Measurements from ENCODE around the gene CNTN5. TPM values are rescaled to one million over a fixed set of nuclear protein-coding genes. Genes with fewer than 3 reads are reported as not detected.

CNTN5 gene
- total RNA-seq, 1 donor from 2014 or later, result 0.15 TPM

DNA sequence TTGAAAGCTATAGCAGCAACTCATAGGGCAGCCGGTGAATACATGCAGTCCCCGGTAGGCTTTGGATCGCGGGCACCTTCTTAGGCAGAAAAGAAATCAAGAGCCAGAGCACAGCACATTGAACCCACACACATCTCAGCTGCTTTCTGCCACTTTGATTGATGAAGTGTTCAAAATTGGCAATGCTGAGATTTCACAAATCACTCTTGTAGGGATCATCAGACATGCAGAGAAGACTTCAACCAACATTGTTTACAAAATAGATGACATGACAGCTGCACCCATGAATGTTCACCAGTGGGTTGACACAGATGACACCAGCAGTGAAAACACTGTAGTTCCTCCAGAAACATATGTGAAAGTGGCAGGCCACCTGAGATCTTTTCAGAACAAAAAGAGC lies 1316.1 kb downstream of the CNTN5 start:
- TF ChIP-seq, protein P1, sequence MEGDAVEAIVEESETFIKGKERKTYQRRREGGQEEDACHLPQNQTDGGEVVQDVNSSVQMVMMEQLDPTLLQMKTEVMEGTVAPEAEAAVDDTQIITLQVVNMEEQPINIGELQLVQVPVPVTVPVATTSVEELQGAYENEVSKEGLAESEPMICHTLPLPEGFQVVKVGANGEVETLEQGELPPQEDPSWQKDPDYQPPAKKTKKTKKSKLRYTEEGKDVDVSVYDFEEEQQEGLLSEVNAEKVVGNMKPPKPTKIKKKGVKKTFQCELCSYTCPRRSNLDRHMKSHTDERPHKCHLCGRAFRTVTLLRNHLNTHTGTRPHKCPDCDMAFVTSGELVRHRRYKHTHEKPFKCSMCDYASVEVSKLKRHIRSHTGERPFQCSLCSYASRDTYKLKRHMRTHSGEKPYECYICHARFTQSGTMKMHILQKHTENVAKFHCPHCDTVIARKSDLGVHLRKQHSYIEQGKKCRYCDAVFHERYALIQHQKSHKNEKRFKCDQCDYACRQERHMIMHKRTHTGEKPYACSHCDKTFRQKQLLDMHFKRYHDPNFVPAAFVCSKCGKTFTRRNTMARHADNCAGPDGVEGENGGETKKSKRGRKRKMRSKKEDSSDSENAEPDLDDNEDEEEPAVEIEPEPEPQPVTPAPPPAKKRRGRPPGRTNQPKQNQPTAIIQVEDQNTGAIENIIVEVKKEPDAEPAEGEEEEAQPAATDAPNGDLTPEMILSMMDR (IDR thresholded peaks at IDR 0.05; ENCODE audit: unreplicated experiment), result no peak
- Mint-ChIP-seq H3K27me3 (ENCODE audit: unreplicated experiment) (no peaks in the 10 kb centered on the region), H3K4me3 (ENCODE audit: unreplicated experiment) (no peak overlapping the region), H3K4me1 (ENCODE audit: unreplicated experiment) (no peaks in the 10 kb centered on the region), H3K36me3 (ENCODE audit: low read depth, unreplicated experiment) (peaks cover 4% of the 10 kb centered on the region), H3K27ac (ENCODE audit: unreplicated experiment) (no peak overlapping the region), H3K9me3 (ENCODE audit: unreplicated experiment) (no peaks in the 10 kb centered on the region)
- no peak for DNase-seq (ENCODE audit: low spot score)

DNA sequence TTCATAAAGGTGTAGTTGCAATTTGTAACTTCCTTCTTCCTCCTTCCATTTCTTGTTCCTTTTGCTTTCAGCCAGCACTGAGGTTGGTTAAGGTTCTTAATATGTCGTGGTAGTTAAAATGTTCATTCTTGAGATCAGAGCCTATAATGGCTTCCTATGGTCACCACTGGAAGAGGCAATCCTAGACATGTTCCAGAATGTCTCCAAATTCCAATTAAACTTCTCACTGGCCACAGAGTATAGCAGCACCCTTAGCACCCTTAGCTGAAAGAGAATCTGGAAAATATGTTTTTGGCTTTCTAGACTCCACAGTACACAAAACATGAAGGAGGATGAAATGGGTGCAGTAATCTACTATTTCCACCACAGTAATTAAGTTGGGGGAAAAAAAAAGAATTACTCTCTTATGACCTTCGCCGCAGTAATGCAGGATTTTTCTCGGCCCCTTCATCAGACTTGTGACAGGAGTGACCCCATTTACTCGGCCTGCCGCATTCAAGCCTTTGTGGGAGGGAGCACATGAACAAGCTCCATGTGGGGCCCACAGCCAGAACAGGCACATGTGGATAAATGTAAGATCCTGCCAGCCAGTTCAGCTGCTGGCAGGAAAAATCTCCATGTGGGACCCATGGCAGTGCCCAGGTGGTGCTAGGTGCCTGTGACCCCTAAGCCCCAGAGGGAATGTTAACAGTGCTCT lies 1317.5 kb downstream of the CNTN5 start:
- no peak for DNase-seq (ENCODE audit: low spot score)
- Mint-ChIP-seq H3K36me3 (ENCODE audit: low read depth, unreplicated experiment) (peaks cover 4% of the 10 kb centered on the region), H3K9me3 (ENCODE audit: unreplicated experiment) (no peaks in the 10 kb centered on the region), H3K27ac (ENCODE audit: unreplicated experiment) (no peak overlapping the region), H3K27me3 (ENCODE audit: unreplicated experiment) (no peaks in the 10 kb centered on the region), H3K4me3 (ENCODE audit: unreplicated experiment) (no peak overlapping the region), H3K4me1 (ENCODE audit: unreplicated experiment) (no peaks in the 10 kb centered on the region)
- TF ChIP-seq, protein P1 (IDR thresholded peaks at IDR 0.05; ENCODE audit: unreplicated experiment), result no peak

DNA sequence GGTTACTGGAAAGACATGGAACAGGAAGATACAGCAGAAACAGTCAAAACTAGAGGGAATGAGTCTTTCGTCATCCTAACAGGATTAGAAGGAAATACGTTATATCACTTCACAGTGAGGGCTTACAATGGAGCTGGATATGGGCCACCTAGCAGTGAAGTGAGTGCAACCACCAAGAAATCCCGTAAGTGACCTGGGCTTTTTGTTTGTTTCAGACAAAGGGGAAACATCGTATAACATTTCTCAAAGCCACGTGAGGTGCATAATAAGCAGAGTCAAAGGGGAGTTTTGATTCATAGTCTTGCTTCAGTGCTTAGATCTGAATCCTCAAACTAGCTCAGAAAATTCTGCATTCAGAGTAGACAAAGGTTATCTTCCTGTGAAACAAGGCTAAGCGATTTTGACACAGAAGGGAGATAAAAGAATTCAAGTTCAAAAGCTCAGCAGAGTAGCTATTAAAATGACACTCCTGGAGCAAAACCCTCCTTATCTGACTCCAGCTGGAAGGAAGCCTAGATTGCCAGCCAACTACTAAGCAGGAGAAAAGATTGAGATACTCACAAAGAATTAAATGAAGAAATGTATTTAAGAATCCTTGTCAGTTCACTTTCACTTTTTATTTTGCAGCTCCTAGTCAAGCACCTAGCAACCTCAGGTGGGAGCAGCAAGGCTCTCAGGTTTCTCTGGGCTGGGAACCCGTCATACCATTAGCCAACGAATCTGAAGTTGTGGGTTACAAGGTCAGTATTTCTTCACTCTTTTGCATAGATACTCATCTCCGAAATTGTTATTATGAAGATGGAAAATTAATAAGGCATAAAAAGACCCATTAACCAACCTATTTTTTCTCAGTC lies 1319.9 kb downstream of the CNTN5 start:
- Mint-ChIP-seq H3K9me3 (ENCODE audit: unreplicated experiment) (no peaks in the 10 kb centered on the region), H3K27me3 (ENCODE audit: unreplicated experiment) (no peaks in the 10 kb centered on the region), H3K27ac (ENCODE audit: unreplicated experiment) (no peak overlapping the region), H3K36me3 (ENCODE audit: low read depth, unreplicated experiment) (peaks cover 4% of the 10 kb centered on the region), H3K4me1 (ENCODE audit: unreplicated experiment) (no peaks in the 10 kb centered on the region), H3K4me3 (ENCODE audit: unreplicated experiment) (no peak overlapping the region)
- no peak for DNase-seq (ENCODE audit: low spot score)
- TF ChIP-seq, protein P1 (IDR thresholded peaks at IDR 0.05; ENCODE audit: unreplicated experiment), result no peak

DNA sequence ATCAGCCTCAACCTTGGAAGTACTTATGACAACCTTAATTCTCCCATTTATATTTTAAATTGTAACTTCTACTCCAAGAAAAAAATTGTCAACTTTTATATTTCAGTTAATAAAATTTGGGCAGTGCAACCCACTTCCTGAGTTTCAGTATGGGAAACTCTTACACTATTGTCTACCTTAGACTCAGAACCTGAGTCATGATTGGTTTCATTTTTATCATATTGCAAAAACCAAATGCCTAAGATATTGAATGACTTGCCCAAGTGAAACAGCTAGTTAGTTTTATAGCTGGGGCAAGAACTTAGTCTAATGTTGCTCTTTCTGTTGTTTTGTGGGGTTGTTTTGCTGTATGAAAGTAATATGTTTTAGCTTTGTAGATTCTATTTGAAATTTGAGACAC lies 1332.3 kb downstream of the CNTN5 start:
- H3K27ac Mint-ChIP-seq (ENCODE audit: unreplicated experiment), result no peak overlapping the region
- no peaks in the 10 kb centered on the region for H3K4me1 Mint-ChIP-seq (ENCODE audit: unreplicated experiment)
- no peak for DNase-seq (ENCODE audit: low spot score)
- H3K27me3 Mint-ChIP-seq (ENCODE audit: unreplicated experiment), result no peaks in the 10 kb centered on the region
- no peaks in the 10 kb centered on the region for H3K9me3 Mint-ChIP-seq (ENCODE audit: unreplicated experiment)
- no peaks in the 10 kb centered on the region for H3K36me3 Mint-ChIP-seq (ENCODE audit: low read depth, unreplicated experiment)
- H3K4me3 Mint-ChIP-seq (ENCODE audit: unreplicated experiment), result no peak overlapping the region
- TF ChIP-seq, protein P1 (IDR thresholded peaks at IDR 0.05; ENCODE audit: unreplicated experiment), result no peak

DNA sequence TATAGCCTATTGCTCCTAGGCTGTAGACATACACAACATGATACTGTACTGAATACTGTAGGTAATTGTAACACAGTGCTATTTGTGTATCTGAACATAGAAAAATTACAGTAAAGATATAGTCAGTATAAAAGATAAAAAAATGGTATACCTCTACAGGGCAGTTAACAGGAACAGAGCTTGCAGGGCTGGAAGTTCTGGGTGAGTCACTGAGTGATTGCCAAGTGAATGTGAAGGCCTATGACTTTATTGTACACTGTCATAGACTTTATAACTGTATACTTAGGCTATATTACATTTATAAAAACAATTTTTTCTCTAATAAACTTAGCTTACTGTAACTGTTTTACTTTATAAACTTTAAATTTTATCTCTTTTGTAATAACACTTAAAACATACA lies 1334.0 kb downstream of the CNTN5 start:
- TF ChIP-seq, protein P1 (IDR thresholded peaks at IDR 0.05; ENCODE audit: unreplicated experiment), result no peak
- DNase-seq (ENCODE audit: low spot score), result no peak
- H3K4me1 Mint-ChIP-seq (ENCODE audit: unreplicated experiment), result no peaks in the 10 kb centered on the region
- no peaks in the 10 kb centered on the region for H3K36me3 Mint-ChIP-seq (ENCODE audit: low read depth, unreplicated experiment)
- H3K9me3 Mint-ChIP-seq (ENCODE audit: unreplicated experiment), result no peaks in the 10 kb centered on the region
- no peaks in the 10 kb centered on the region for H3K27me3 Mint-ChIP-seq (ENCODE audit: unreplicated experiment)
- H3K27ac Mint-ChIP-seq (ENCODE audit: unreplicated experiment), result no peak overlapping the region
- H3K4me3 Mint-ChIP-seq (ENCODE audit: unreplicated experiment), result no peak overlapping the region

All from endothelial cell (in vitro differentiated cells).